ENCODE results near the gene CTDSP2.
A peak's percentile ranks its signal among the peaks of the same experiment; 100 is the strongest.

The CTDSP2 gene

GRCh38 chr12:57811028-57811755 is 35.3 kb downstream of the CTDSP2 start:
- H3K9ac ChIP-seq (ENCODE audit: low read length in 2 of 2), result no peak overlapping the region
- no peaks in the 10 kb centered on the region for H3K27me3 ChIP-seq (ENCODE audit: control insufficient read depth in 1 of 2, insufficient read depth in 2 of 2, low read length in 2 of 2)
- peaks cover 17% of the 10 kb centered on the region for H3K4me1 ChIP-seq (ENCODE audit: control insufficient read depth, insufficient read depth, low read length)
- H3K4me3 ChIP-seq (ENCODE audit: low read length in 2 of 2), result no peak overlapping the region
- H3K27ac ChIP-seq (ENCODE audit: low read length), result no peak overlapping the region
- peaks cover 53% of the 10 kb centered on the region in 2 donors for H3K36me3 ChIP-seq (ENCODE audit: control insufficient read depth in 2 of 2, insufficient read depth in 2 of 2, low read length in 2 of 2)
- no peaks in the 10 kb centered on the region for H3K9me3 ChIP-seq (ENCODE audit: control insufficient read depth in 2 of 2, low read length in 2 of 2)

- no peaks in the 10 kb centered on the region for H3K9me3 ChIP-seq (ENCODE audit: control insufficient read depth in 2 of 2, low read length in 2 of 2)
- H3K4me3 ChIP-seq (ENCODE audit: low read length in 2 of 2), result no peak overlapping the region
- no peak overlapping the region for H3K27ac ChIP-seq (ENCODE audit: low read length)
- no peaks in the 10 kb centered on the region for H3K27me3 ChIP-seq (ENCODE audit: control insufficient read depth in 1 of 2, insufficient read depth in 2 of 2, low read length in 2 of 2)
- peaks cover 10% of the 10 kb centered on the region for H3K4me1 ChIP-seq (ENCODE audit: control insufficient read depth, insufficient read depth, low read length)
- H3K9ac ChIP-seq (ENCODE audit: low read length in 2 of 2), result no peak overlapping the region
- peaks cover 53% of the 10 kb centered on the region in 2 donors for H3K36me3 ChIP-seq (ENCODE audit: control insufficient read depth in 2 of 2, insufficient read depth in 2 of 2, low read length in 2 of 2)
These were observed 36.1 kb downstream of the CTDSP2 start for GRCh38 chr12:57810450-57810849.

GRCh38 chr12:57809425-57809824 is 37.1 kb downstream of the CTDSP2 start:
- Histone ChIP-seq H3K27me3 (ENCODE audit: control insufficient read depth in 1 of 2, insufficient read depth in 2 of 2, low read length in 2 of 2) (no peaks in the 10 kb centered on the region), H3K9ac (ENCODE audit: low read length in 2 of 2) (no peak overlapping the region), H3K4me3 (ENCODE audit: low read length in 2 of 2) (no peak overlapping the region), H3K9me3 (ENCODE audit: control insufficient read depth in 2 of 2, low read length in 2 of 2) (no peaks in the 10 kb centered on the region), H3K27ac (ENCODE audit: low read length) (no peak overlapping the region), H3K36me3 (ENCODE audit: control insufficient read depth in 2 of 2, insufficient read depth in 2 of 2, low read length in 2 of 2) (peaks cover 53 to 55% of the 10 kb centered on the region in 2 donors), H3K4me1 (ENCODE audit: control insufficient read depth, insufficient read depth, low read length) (peaks cover 8% of the 10 kb centered on the region)

- no peaks in the 10 kb centered on the region for H3K27me3 ChIP-seq (ENCODE audit: control insufficient read depth in 1 of 2, insufficient read depth in 2 of 2, low read length in 2 of 2)
- H3K36me3 ChIP-seq (ENCODE audit: control insufficient read depth in 2 of 2, insufficient read depth in 2 of 2, low read length in 2 of 2), result peaks cover 56 to 58% of the 10 kb centered on the region in 2 donors
- no peak overlapping the region for H3K9ac ChIP-seq (ENCODE audit: low read length in 2 of 2)
- H3K4me3 ChIP-seq (ENCODE audit: low read length in 2 of 2), result no peak overlapping the region
- peaks cover 6% of the 10 kb centered on the region for H3K4me1 ChIP-seq (ENCODE audit: control insufficient read depth, insufficient read depth, low read length)
- H3K27ac ChIP-seq (ENCODE audit: low read length), result no peak overlapping the region
- no peaks in the 10 kb centered on the region for H3K9me3 ChIP-seq (ENCODE audit: control insufficient read depth in 2 of 2, low read length in 2 of 2)
These were observed 38.2 kb downstream of the CTDSP2 start for GRCh38 chr12:57808351-57808750.

- H3K9ac ChIP-seq (ENCODE audit: low read length in 2 of 2), result no peak overlapping the region
- H3K9me3 ChIP-seq (ENCODE audit: control insufficient read depth in 2 of 2, low read length in 2 of 2), result no peaks in the 10 kb centered on the region
- H3K27ac ChIP-seq (ENCODE audit: low read length), result no peak overlapping the region
- no peaks in the 10 kb centered on the region for H3K27me3 ChIP-seq (ENCODE audit: control insufficient read depth in 1 of 2, insufficient read depth in 2 of 2, low read length in 2 of 2)
- peaks cover 7% of the 10 kb centered on the region for H3K4me1 ChIP-seq (ENCODE audit: control insufficient read depth, insufficient read depth, low read length)
- H3K4me3 ChIP-seq (ENCODE audit: low read length in 2 of 2), result no peak overlapping the region
- peaks cover 55 to 58% of the 10 kb centered on the region in 2 donors for H3K36me3 ChIP-seq (ENCODE audit: control insufficient read depth in 2 of 2, insufficient read depth in 2 of 2, low read length in 2 of 2)
These were observed 39.2 kb downstream of the CTDSP2 start for GRCh38 chr12:57807285-57807684.

- H3K4me3 ChIP-seq (ENCODE audit: low read length in 2 of 2), result no peak overlapping the region
- H3K36me3 ChIP-seq (ENCODE audit: control insufficient read depth in 2 of 2, insufficient read depth in 2 of 2, low read length in 2 of 2), result peaks cover 61% of the 10 kb centered on the region in 2 donors
- H3K27ac ChIP-seq (ENCODE audit: low read length), result no peak overlapping the region
- H3K27me3 ChIP-seq (ENCODE audit: control insufficient read depth in 1 of 2, insufficient read depth in 2 of 2, low read length in 2 of 2), result no peaks in the 10 kb centered on the region
- no peak overlapping the region for H3K9ac ChIP-seq (ENCODE audit: low read length in 2 of 2)
- peaks cover 7% of the 10 kb centered on the region for H3K4me1 ChIP-seq (ENCODE audit: control insufficient read depth, insufficient read depth, low read length)
- H3K9me3 ChIP-seq (ENCODE audit: control insufficient read depth in 2 of 2, low read length in 2 of 2), result no peaks in the 10 kb centered on the region
These were observed 39.9 kb downstream of the CTDSP2 start for GRCh38 chr12:57806677-57807076.

GRCh38 chr12:57803319-57803893 is 43.1 kb downstream of the CTDSP2 start:
- peak overlapping the region; percentile 37 for H3K27ac ChIP-seq (ENCODE audit: low read length)

DNA sequence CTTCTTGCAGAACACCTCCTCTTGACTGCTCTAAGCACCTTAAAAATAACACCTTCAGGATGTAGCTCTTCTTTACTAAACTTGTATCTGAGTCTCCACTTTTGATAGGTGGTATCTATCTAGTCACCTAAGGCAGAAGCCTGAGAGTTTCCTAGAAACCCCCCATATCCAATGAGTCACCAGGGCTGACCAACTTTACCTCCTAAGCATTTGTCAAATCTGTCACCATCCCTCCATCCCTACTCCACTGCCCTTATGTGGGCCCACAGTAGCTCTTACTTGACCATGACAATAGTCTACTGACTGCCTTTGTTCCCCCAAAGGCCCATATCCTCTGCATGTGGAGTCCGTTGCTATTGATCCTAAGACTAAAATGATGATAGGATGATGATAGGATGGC is 43.9 kb downstream of the CTDSP2 start:
- H3K9me3 ChIP-seq (ENCODE audit: control insufficient read depth in 2 of 2, low read length in 2 of 2), result no peaks in the 10 kb centered on the region
- no peak overlapping the region for H3K4me3 ChIP-seq (ENCODE audit: low read length in 2 of 2)
- H3K36me3 ChIP-seq (ENCODE audit: control insufficient read depth in 2 of 2, insufficient read depth in 2 of 2, low read length in 2 of 2), result peaks cover 36 to 44% of the 10 kb centered on the region in 2 donors
- no peak overlapping the region for H3K27ac ChIP-seq (ENCODE audit: low read length)
- H3K9ac ChIP-seq (ENCODE audit: low read length in 2 of 2), result no peak overlapping the region
- H3K27me3 ChIP-seq (ENCODE audit: control insufficient read depth in 1 of 2, insufficient read depth in 2 of 2, low read length in 2 of 2), result no peaks in the 10 kb centered on the region
- H3K4me1 ChIP-seq (ENCODE audit: control insufficient read depth, insufficient read depth, low read length), result peaks cover 5% of the 10 kb centered on the region

More at GRCh38 chr12:57803319-57803893, 43.1 kb downstream of the CTDSP2 start:
- H3K36me3 ChIP-seq (ENCODE audit: control insufficient read depth in 2 of 2, insufficient read depth in 2 of 2, low read length in 2 of 2), result peaks cover 42 to 52% of the 10 kb centered on the region in 2 donors
- no peak overlapping the region for H3K4me3 ChIP-seq (ENCODE audit: low read length in 2 of 2)
- no peaks in the 10 kb centered on the region for H3K9me3 ChIP-seq (ENCODE audit: control insufficient read depth in 2 of 2, low read length in 2 of 2)
- H3K4me1 ChIP-seq (ENCODE audit: control insufficient read depth, insufficient read depth, low read length), result peaks cover 5% of the 10 kb centered on the region
- H3K27me3 ChIP-seq (ENCODE audit: control insufficient read depth in 1 of 2, insufficient read depth in 2 of 2, low read length in 2 of 2), result no peaks in the 10 kb centered on the region
- H3K9ac ChIP-seq (ENCODE audit: low read length in 2 of 2), result peak overlapping the region in 1 of 2 donors; percentile 47

DNA sequence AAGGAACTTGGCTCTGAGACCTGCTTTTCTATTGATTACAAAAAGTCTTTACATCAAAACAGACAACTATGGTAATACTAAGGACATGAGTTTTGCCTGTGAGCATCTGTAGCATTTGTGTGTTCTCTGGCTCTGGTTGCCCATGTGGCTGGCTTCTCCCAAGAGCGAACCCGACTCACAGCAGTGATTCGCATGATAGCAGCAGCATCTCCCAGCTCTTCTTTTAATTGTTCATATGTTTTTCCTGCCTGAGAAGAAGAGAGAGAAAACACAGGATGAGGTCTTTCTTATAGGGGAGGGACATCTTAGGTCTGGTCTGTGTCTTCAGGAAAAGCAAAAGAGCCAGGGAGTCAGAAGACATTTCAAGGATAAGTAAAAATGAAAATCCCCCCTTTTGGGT is 45.6 kb downstream of the CTDSP2 start:
- H3K27me3 ChIP-seq (ENCODE audit: control insufficient read depth in 1 of 2, insufficient read depth in 2 of 2, low read length in 2 of 2), result no peaks in the 10 kb centered on the region
- H3K4me3 ChIP-seq (ENCODE audit: low read length in 2 of 2), result no peak overlapping the region
- peaks cover 5% of the 10 kb centered on the region for H3K4me1 ChIP-seq (ENCODE audit: control insufficient read depth, insufficient read depth, low read length)
- H3K9me3 ChIP-seq (ENCODE audit: control insufficient read depth in 2 of 2, low read length in 2 of 2), result no peaks in the 10 kb centered on the region
- no peak overlapping the region for H3K27ac ChIP-seq (ENCODE audit: low read length)
- H3K9ac ChIP-seq (ENCODE audit: low read length in 2 of 2), result no peak overlapping the region
- peaks cover 31 to 41% of the 10 kb centered on the region in 2 donors for H3K36me3 ChIP-seq (ENCODE audit: control insufficient read depth in 2 of 2, insufficient read depth in 2 of 2, low read length in 2 of 2)

GRCh38 chr12:57797933-57798332 is 48.6 kb downstream of the CTDSP2 start:
- Histone ChIP-seq H3K4me3 (ENCODE audit: low read length in 2 of 2) (no peak overlapping the region), H3K4me1 (ENCODE audit: control insufficient read depth, insufficient read depth, low read length) (no peaks in the 10 kb centered on the region), H3K27me3 (ENCODE audit: control insufficient read depth in 1 of 2, insufficient read depth in 2 of 2, low read length in 2 of 2) (no peaks in the 10 kb centered on the region), H3K36me3 (ENCODE audit: control insufficient read depth in 2 of 2, insufficient read depth in 2 of 2, low read length in 2 of 2) (peaks cover 39 to 43% of the 10 kb centered on the region in 2 donors), H3K9ac (ENCODE audit: low read length in 2 of 2) (no peak overlapping the region), H3K27ac (ENCODE audit: low read length) (no peak overlapping the region), H3K9me3 (ENCODE audit: control insufficient read depth in 2 of 2, low read length in 2 of 2) (no peaks in the 10 kb centered on the region)

GRCh38 chr12:57796996-57797395 is 49.5 kb downstream of the CTDSP2 start:
- peaks cover 38 to 41% of the 10 kb centered on the region in 2 donors for H3K36me3 ChIP-seq (ENCODE audit: control insufficient read depth in 2 of 2, insufficient read depth in 2 of 2, low read length in 2 of 2)

More at GRCh38 chr12:57796996-57797395, 49.5 kb downstream of the CTDSP2 start:
- Histone ChIP-seq H3K27ac (ENCODE audit: low read length) (no peak overlapping the region), H3K9ac (ENCODE audit: low read length in 2 of 2) (no peak overlapping the region), H3K27me3 (ENCODE audit: control insufficient read depth in 1 of 2, insufficient read depth in 2 of 2, low read length in 2 of 2) (no peaks in the 10 kb centered on the region), H3K9me3 (ENCODE audit: control insufficient read depth in 2 of 2, low read length in 2 of 2) (no peaks in the 10 kb centered on the region), H3K4me3 (ENCODE audit: low read length in 2 of 2) (no peak overlapping the region), H3K4me1 (ENCODE audit: control insufficient read depth, insufficient read depth, low read length) (no peaks in the 10 kb centered on the region)
